Lower leg skin (tissue), 4 donors: ENCODE measurements around the gene ASB6. TPM values are rescaled to one million over a fixed set of nuclear protein-coding genes. Genes with fewer than 3 reads are reported as not detected.
"Not testable (repeated sequence)": the region's sequence is repeated elsewhere in the genome, so short reads cannot be mapped to it uniquely, and the experiment has no call there.

Source experiments
- DNase-seq, 2 donors: peaks; one replicate each; pipeline ENCODE4 v3.0.0-alpha.2; 2019; ENCODE audit warnings: low spot score in 2 of 2
- H3K4me3 ChIP-seq: fragments of 200-600 bp; sonication (generic); 2 replicates; pipeline ENCODE4 v1.5.1; 2017; ENCODE audit warnings: mild to moderate bottlenecking, low read depth; ENCODE audit not compliant: poor library complexity, severe bottlenecking
- POLR2A ChIP-seq, 2 donors: fragments of 450-650 bp; IDR thresholded peaks; one replicate each; pipeline ENCODE4 v1.6.1; 2016 to 2017; ENCODE audit warnings: antibody characterized with exemption in 2 of 2, mild to moderate bottlenecking in 1 of 2, moderate library complexity in 1 of 2
- WGBS, 2 donors: methylation state at CpG; one replicate each; pipeline ENCODE4 v1.1.5; 2018; 5-methylcytosine and 5-hydroxymethylcytosine counted together
- intact Hi-C: fragments of 100-400 bp; cut with DNase I; formaldehyde crosslinking; loops from one replicate; pipeline ENCODE4 v1.15.0; 2023; ENCODE audit warnings: low total_unique reads
- total RNA-seq, 4 donors: library from RNA; depleted of rRNA; stranded (reverse); fragments of >200 nt; gene quantifications; one replicate each; pipeline ENCODE4 v1.1.0, GENCODE V29; 2016
- TF ChIP-seq, protein P1 (sequence below), 3 donors: fragments of 450-650 bp; IDR thresholded peaks; one replicate each; pipeline ENCODE4 v1.5.1; 2016; ENCODE audit warnings: antibody characterized with exemption in 3 of 3, mild to moderate bottlenecking in 3 of 3, moderate library complexity in 2 of 3

ASB6 gene
- total RNA-seq, 4 donors from 2014 or later: 33.0 to 46.9 (median 40.1) TPM

- no peak overlapping the region for H3K4me3 ChIP-seq
- intact Hi-C loops: no loop called here
- 25 to 32% methylated on average over 13 of the region's 13 CpGs for WGBS, 2 donors
- TF ChIP-seq, protein P1, sequence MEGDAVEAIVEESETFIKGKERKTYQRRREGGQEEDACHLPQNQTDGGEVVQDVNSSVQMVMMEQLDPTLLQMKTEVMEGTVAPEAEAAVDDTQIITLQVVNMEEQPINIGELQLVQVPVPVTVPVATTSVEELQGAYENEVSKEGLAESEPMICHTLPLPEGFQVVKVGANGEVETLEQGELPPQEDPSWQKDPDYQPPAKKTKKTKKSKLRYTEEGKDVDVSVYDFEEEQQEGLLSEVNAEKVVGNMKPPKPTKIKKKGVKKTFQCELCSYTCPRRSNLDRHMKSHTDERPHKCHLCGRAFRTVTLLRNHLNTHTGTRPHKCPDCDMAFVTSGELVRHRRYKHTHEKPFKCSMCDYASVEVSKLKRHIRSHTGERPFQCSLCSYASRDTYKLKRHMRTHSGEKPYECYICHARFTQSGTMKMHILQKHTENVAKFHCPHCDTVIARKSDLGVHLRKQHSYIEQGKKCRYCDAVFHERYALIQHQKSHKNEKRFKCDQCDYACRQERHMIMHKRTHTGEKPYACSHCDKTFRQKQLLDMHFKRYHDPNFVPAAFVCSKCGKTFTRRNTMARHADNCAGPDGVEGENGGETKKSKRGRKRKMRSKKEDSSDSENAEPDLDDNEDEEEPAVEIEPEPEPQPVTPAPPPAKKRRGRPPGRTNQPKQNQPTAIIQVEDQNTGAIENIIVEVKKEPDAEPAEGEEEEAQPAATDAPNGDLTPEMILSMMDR (IDR thresholded peaks at IDR 0.05): no peak
- TF ChIP-seq POLR2A (IDR thresholded peaks at IDR 0.05): no peak
- no peak for DNase-seq
Measured at GRCh38 chr9:129666575-129666974, 24.6 kb upstream of the ASB6 start.

- intact Hi-C loops: no loop called here
- TF ChIP-seq, protein P1 (IDR thresholded peaks at IDR 0.05): no peak
- TF ChIP-seq POLR2A (IDR thresholded peaks at IDR 0.05): no peak
- 2% methylated on average over 69 of the region's 88 CpGs; no CpG with 5 or more reads in 1 of the 2 donors for WGBS, 2 donors
- DNase-seq: peak in 1 of 2 donors; percentile 89
- H3K4me3 ChIP-seq: peak overlapping the region; percentile 17
Measured at GRCh38 chr9:129665814-129666520, 24.0 kb upstream of the ASB6 start.

- intact Hi-C loops: no loop called here
- WGBS, 2 donors: 1% methylated on average over 23 to 35 of the region's 37 CpGs
- no peak for TF ChIP-seq POLR2A (IDR thresholded peaks at IDR 0.05)
- TF ChIP-seq, protein P1 (IDR thresholded peaks at IDR 0.05): no peak
- peak within 1 kb of the TSS; percentile 17 for H3K4me3 ChIP-seq
- peak; percentile 48 to 93 for DNase-seq
Measured at GRCh38 chr9:129665389-129665775, 23.4 kb upstream of the ASB6 start, which contains the start of gene PRRX2. PRRX2 (plus strand) TSS chr9:129665647; CDS start chr9:129665868, 221 bp downstream.

DNA sequence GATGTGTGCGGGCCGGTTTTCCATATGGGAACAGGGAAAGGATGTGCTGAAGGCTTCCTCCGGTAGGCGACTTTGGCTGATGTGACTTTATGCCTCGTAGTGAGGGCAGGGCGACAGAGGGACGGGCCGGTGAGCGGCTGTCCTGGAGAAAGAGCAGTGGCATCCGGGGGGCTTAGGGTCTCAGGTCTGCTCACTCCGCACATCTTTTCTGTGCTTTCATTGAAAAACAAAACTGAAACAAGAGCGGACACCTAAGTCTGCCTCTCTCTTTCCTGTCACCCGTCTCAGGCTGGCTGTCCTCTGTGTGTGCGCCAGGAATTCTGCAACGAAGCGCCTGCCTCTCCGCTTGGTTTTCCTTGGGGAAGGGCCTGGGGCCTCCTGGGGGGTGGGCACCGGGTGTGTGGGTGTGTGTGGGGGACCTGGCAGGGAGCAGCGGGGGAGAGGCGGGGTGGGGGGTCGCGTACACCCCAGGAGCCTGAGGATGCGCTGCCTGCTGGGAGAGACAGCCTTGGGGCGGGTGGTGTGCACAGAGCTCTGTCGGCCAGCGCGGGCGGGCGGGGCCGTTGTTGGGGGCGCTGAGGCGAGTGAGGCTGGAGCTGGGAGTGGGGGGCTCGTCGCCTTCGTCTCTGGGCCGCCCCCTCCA lies 22.9 kb upstream of the ASB6 start:
- H3K4me3 ChIP-seq: peak overlapping the region; percentile 17
- intact Hi-C loops: no loop called here
- WGBS, 2 donors: 15 to 18% methylated on average over 29 to 32 of the region's 36 CpGs
- TF ChIP-seq, protein P1 (IDR thresholded peaks at IDR 0.05): no peak
- no peak for TF ChIP-seq POLR2A (IDR thresholded peaks at IDR 0.05)
- peak in 1 of 2 donors; percentile 91 for DNase-seq

- WGBS, 2 donors: 73 to 81% methylated on average over 3 of the region's 3 CpGs
- H3K4me3 ChIP-seq, intact Hi-C loops, DNase-seq: not testable (repeated sequence)
Measured at GRCh38 chr9:129662239-129662638, 20.3 kb upstream of the ASB6 start.

DNA sequence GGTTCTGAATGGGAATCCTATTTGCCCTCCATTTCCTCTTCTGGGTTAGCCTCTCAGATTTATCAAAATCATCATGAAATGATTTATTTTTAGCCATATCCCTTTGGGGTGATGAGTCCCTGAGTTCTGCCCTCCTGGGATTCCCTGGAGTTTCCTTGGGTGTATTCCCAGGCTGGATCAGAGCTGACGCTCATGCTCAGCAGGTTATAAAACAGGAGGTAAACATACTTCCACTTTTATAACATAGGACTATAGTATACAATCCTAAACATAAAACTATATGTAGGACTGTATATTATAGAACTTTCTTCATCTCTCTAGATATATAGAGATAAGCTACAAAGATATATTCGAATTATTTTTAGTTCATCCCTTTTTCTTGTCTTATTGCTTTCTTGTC lies 19.1 kb upstream of the ASB6 start:
- intact Hi-C loops: no loop called here
- TF ChIP-seq, protein P1 (IDR thresholded peaks at IDR 0.05): no peak
- TF ChIP-seq POLR2A (IDR thresholded peaks at IDR 0.05): no peak
- H3K4me3 ChIP-seq: no peak overlapping the region
- whole genome bisulfite sequencing, 2 donors: 52 to 65% methylated on average over 2 of the region's 2 CpGs
- DNase-seq: no peak
